NT2/D1 (cell line): ENCODE data around the gene TTYH3.

Source experiments
- SUZ12 ChIP-seq: IDR thresholded peaks from 2 replicates; pipeline ENCODE4 v1.6.1; 2011; ENCODE audit not compliant: insufficient read length, insufficient read depth; ENCODE audit errors: extremely low read depth
- ZNF274 ChIP-seq: IDR thresholded peaks from 2 replicates; pipeline ENCODE4 v1.6.1; 2011; ENCODE audit warnings: mild to moderate bottlenecking, low read depth, low read length

- no peak for TF ChIP-seq SUZ12
- TF ChIP-seq ZNF274: no peak
These were observed 50.4 kb downstream of the TTYH3 start for GRCh38 chr7:2681929-2682799.
